HFFc6 (cell line): ENCODE measurements around the gene SRMS. TPM values are rescaled to one million over a fixed set of nuclear protein-coding genes. Genes with fewer than 3 reads are reported as not detected.

Experiments used
- DNase-seq: peaks from one replicate; pipeline ENCODE4 v3.0.0-alpha.2; 2018
- H3K27ac Mint-ChIP-seq: 2 replicates; pipeline ENCODE4 v1.8.0; 2020; ENCODE audit warnings: mild to moderate bottlenecking, mixed read lengths
- H3K27me3 Mint-ChIP-seq: 2 replicates; pipeline ENCODE4 v1.8.0; 2021; ENCODE audit warnings: mild to moderate bottlenecking, moderate library complexity, mixed read lengths; ENCODE audit not compliant: insufficient read depth
- H3K36me3 Mint-ChIP-seq: 2 replicates; pipeline ENCODE4 v1.8.0; 2021; ENCODE audit warnings: low read depth, mixed read lengths
- H3K4me1 Mint-ChIP-seq: 2 replicates; pipeline ENCODE4 v1.8.0; 2020; ENCODE audit warnings: low read depth, mixed read lengths
- H3K4me3 Mint-ChIP-seq: 2 replicates; pipeline ENCODE4 v1.8.0; 2020; ENCODE audit warnings: mild to moderate bottlenecking, moderate library complexity, mixed read lengths
- H3K9me3 Mint-ChIP-seq: 2 replicates; pipeline ENCODE4 v1.8.0; 2020; ENCODE audit warnings: mild to moderate bottlenecking, mixed read lengths
- CTCF ChIP-seq: fragments of 200-600 bp; sonication (generic); IDR thresholded peaks from 2 replicates; pipeline ENCODE4 v1.5.0; 2021; ENCODE audit warnings: antibody characterized with exemption, mild to moderate bottlenecking
- total RNA-seq, 6 experiments: library from RNA; stranded (reverse); fragmentation: NEBNext Ultra II Directional; extraction: Animal tissue kit (Norgen Biotek cat#: 25700); gene quantifications; 2 replicates in 1 of 6; 3 replicates in 5 of 6; pipeline ENCODE4 v1.2.3, GENCODE V29; 2021

Gene SRMS
- total RNA-seq, 6 experiments from 2014 or later: not detected

- no peaks in the 10 kb centered on the region for H3K4me1 Mint-ChIP-seq
Observed at GRCh38 chr20:63495167-63495720, 52.3 kb downstream of the SRMS start.

DNA sequence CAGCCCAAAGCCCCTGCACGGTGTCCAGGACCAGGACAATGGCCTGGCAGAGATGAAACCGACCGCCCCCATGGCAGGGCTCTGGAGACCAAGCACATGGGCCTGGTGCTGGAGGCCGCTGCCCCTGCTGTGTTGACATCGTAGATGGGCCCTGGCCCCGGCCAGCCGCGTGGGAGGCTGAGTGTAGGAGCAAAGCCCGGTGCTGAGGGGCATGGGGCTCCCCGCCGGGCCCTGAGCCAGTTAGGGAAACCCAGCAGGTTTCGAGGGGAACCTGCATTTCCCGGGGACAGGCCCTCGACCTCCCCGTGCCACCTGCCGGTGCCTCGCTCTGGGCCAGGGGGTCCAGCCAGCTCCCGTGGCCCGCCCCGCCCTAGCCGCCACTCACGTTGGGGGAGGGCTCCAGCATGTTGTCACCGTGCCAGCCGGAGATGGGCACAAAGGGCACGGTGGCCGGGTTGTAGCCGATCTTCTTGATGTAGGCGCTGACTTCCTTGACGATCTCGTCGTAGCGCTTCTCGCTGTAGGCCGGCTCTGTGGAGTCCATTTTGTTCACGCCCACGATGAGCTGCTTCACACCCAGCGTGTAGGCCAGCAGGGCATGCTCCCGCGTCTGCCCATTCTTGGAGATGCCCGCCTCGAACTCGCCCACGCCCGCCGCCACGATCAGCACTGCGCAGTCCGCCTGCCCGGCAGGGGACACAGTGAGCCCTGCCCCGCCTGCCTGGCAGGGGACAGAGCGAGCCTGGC is 53.0 kb downstream of the SRMS start:
- H3K4me1 Mint-ChIP-seq: no peaks in the 10 kb centered on the region
- H3K27me3 Mint-ChIP-seq: peaks cover 2% of the 10 kb centered on the region
- no peak for TF ChIP-seq CTCF
- H3K4me3 Mint-ChIP-seq: no peak overlapping the region
- DNase-seq: no peak
- H3K27ac Mint-ChIP-seq: no peak overlapping the region
- no peaks in the 10 kb centered on the region for H3K36me3 Mint-ChIP-seq
- H3K9me3 Mint-ChIP-seq: peaks cover 5% of the 10 kb centered on the region; the same call in 1 of the 2 replicates

More at GRCh38 chr20:63495167-63495720, 52.3 kb downstream of the SRMS start:
- TF ChIP-seq CTCF: no peak
- Mint-ChIP-seq H3K9me3 (peaks cover 5% of the 10 kb centered on the region; the same call in 1 of the 2 replicates), H3K4me3 (no peak overlapping the region), H3K27me3 (no peaks in the 10 kb centered on the region; the same call in 1 of the 2 replicates), H3K27ac (no peak overlapping the region), H3K36me3 (no peaks in the 10 kb centered on the region)
- DNase-seq: no peak

- H3K36me3 Mint-ChIP-seq: no peaks in the 10 kb centered on the region
- H3K9me3 Mint-ChIP-seq: peaks cover 5% of the 10 kb centered on the region; the same call in 1 of the 2 replicates
- H3K27me3 Mint-ChIP-seq: peaks cover 3% of the 10 kb centered on the region
- TF ChIP-seq CTCF: no peak
- no peak overlapping the region for H3K4me3 Mint-ChIP-seq
- H3K4me1 Mint-ChIP-seq: no peaks in the 10 kb centered on the region
- no peak for DNase-seq
- no peak overlapping the region for H3K27ac Mint-ChIP-seq
Observed at GRCh38 chr20:63494084-63494419, 53.5 kb downstream of the SRMS start.

- H3K36me3 Mint-ChIP-seq: no peaks in the 10 kb centered on the region
- no peaks in the 10 kb centered on the region for H3K4me1 Mint-ChIP-seq
- TF ChIP-seq CTCF: no peak
- no peak overlapping the region for H3K27ac Mint-ChIP-seq
- H3K4me3 Mint-ChIP-seq: no peak overlapping the region
- DNase-seq: no peak
- H3K27me3 Mint-ChIP-seq: peaks cover 6% of the 10 kb centered on the region
- H3K9me3 Mint-ChIP-seq: peaks cover 5% of the 10 kb centered on the region; the same call in 1 of the 2 replicates
Observed at GRCh38 chr20:63493563-63494020, 54.0 kb downstream of the SRMS start.

GRCh38 chr20:63492982-63493381 is 54.6 kb downstream of the SRMS start:
- no peak for DNase-seq

More at GRCh38 chr20:63492982-63493381, 54.6 kb downstream of the SRMS start:
- H3K4me3 Mint-ChIP-seq: no peak overlapping the region
- TF ChIP-seq CTCF: no peak
- no peaks in the 10 kb centered on the region for H3K36me3 Mint-ChIP-seq
- H3K4me1 Mint-ChIP-seq: no peaks in the 10 kb centered on the region
- H3K27me3 Mint-ChIP-seq: peaks cover 6% of the 10 kb centered on the region
- H3K9me3 Mint-ChIP-seq: peaks cover 5% of the 10 kb centered on the region; the same call in 1 of the 2 replicates
- H3K27ac Mint-ChIP-seq: no peak overlapping the region
